GM23338 (cell line): Measurements from ENCODE around the gene FBXO47.

Experiments
- EZH2phosphoT487 ChIP-seq: fragments of 200-600 bp; sonication (generic); IDR thresholded peaks from one replicate; pipeline ENCODE4 v1.8.1; 2018; ENCODE audit warnings: antibody characterized with exemption; ENCODE audit not compliant: unreplicated experiment
- TF ChIP-seq, protein P1 (sequence below), 2 experiments: fragments of 200-600 bp in 1 of 2; sonication (generic) in 1 of 2; conservative IDR thresholded peaks; 2 replicates each; pipeline versions ENCODE4 v1.5.1 to v1.6.1; 2016 to 2017; ENCODE audit warnings: antibody characterized with exemption in 2 of 2, low read depth in 2 of 2, mild to moderate bottlenecking in 2 of 2, moderate library complexity in 1 of 2

DNA sequence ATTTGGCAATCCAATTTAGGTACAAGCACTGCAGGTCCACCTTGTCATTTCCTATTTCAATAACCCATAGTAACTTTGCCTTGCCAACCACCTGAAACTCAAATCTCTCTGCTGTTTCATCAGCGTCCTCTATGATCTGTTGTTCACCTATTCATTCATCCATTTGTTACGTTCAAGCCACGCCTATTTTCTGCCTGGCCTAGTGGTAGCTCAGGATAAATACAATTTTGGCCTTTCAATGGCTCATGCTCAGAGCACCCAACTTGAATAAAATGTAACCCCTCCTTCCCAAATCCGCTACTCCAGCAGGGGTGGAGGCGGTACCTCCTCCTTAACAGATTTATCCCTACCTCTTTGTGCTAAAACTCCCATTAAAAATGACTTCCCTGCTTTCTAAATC, 3.6 kb upstream of the FBXO47 start:
- no peak for TF ChIP-seq EZH2phosphoT487
- TF ChIP-seq, protein P1, sequence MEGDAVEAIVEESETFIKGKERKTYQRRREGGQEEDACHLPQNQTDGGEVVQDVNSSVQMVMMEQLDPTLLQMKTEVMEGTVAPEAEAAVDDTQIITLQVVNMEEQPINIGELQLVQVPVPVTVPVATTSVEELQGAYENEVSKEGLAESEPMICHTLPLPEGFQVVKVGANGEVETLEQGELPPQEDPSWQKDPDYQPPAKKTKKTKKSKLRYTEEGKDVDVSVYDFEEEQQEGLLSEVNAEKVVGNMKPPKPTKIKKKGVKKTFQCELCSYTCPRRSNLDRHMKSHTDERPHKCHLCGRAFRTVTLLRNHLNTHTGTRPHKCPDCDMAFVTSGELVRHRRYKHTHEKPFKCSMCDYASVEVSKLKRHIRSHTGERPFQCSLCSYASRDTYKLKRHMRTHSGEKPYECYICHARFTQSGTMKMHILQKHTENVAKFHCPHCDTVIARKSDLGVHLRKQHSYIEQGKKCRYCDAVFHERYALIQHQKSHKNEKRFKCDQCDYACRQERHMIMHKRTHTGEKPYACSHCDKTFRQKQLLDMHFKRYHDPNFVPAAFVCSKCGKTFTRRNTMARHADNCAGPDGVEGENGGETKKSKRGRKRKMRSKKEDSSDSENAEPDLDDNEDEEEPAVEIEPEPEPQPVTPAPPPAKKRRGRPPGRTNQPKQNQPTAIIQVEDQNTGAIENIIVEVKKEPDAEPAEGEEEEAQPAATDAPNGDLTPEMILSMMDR (conservative IDR thresholded peaks at IDR 0.05; ENCODE audit: low read depth in 2 of 2): no peak
